ENCODE measurements around the gene SLC27A1. TPM values are rescaled to one million over a fixed set of nuclear protein-coding genes. Genes with fewer than 3 reads are reported as not detected.
A peak's percentile ranks its signal among the peaks of the same experiment; 100 is the strongest.

The SLC27A1 gene
- total and polyA plus RNA-seq, 3 donors from 2014 or later, result 25.9 to 105 (median 92.8) TPM

GRCh38 chr19:17441241-17442021 is 28.9 kb upstream of the SLC27A1 start:
- Histone ChIP-seq H3K27me3 (no peaks in the 10 kb centered on the region), H3K36me3 (ENCODE audit: low read depth, missing control alignments) (no peaks in the 10 kb centered on the region), H3K4me3 (no peak overlapping the region), H3K27ac (no peak overlapping the region), H3K9me3 (no peaks in the 10 kb centered on the region), H3K4me1 (no peaks in the 10 kb centered on the region)
- peak; percentile 43 for DNase-seq
- TF ChIP-seq, protein P1, sequence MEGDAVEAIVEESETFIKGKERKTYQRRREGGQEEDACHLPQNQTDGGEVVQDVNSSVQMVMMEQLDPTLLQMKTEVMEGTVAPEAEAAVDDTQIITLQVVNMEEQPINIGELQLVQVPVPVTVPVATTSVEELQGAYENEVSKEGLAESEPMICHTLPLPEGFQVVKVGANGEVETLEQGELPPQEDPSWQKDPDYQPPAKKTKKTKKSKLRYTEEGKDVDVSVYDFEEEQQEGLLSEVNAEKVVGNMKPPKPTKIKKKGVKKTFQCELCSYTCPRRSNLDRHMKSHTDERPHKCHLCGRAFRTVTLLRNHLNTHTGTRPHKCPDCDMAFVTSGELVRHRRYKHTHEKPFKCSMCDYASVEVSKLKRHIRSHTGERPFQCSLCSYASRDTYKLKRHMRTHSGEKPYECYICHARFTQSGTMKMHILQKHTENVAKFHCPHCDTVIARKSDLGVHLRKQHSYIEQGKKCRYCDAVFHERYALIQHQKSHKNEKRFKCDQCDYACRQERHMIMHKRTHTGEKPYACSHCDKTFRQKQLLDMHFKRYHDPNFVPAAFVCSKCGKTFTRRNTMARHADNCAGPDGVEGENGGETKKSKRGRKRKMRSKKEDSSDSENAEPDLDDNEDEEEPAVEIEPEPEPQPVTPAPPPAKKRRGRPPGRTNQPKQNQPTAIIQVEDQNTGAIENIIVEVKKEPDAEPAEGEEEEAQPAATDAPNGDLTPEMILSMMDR (IDR thresholded peaks at IDR 0.05), result peak in 1 of 3 experiments; percentile 18
- TF ChIP-seq POLR2A (IDR thresholded peaks at IDR 0.05), result no peak
- WGBS, 2 donors, result 27 to 55% methylated on average over 8 of the region's 8 CpGs
- intact Hi-C loops (cut with DNase I; ENCODE audit: low total_unique reads), result no loop called here

DNA sequence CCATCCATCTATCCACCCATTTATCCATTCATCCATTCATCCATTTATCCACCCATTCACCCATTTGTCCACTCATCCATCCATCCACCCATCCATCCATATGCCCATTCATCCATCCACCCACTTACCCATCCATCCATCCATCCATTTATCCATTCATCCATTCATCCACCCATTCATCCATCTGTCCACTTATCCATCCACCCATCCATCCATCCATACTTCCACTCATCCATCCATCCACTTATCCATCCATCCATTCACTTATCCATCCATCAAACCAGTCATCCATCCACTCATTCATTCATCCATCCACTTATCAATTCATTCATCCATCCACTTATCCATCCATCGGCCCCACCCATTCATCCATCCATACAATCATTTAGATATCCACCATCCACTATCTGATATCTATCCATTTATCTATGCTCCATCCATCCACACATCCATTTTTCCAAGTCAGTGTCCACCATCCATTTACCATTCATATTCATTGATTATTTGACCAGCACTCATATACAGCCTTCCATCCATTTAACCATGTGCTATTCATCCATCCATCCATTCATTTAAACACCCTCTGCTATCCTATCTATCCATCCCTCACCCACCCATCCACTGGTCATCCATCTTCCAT is 24.7 kb upstream of the SLC27A1 start:
- no peak overlapping the region for H3K27ac ChIP-seq
- no peaks in the 10 kb centered on the region for H3K9me3 ChIP-seq
- WGBS, 2 donors, result 92 to 97% methylated on average over 1 of the region's 1 CpG
- H3K4me3 ChIP-seq, result no peak overlapping the region
- TF ChIP-seq, protein P1 (IDR thresholded peaks at IDR 0.05), result no peak
- no peak for TF ChIP-seq POLR2A (IDR thresholded peaks at IDR 0.05)
- intact Hi-C loops (cut with DNase I; ENCODE audit: low total_unique reads), result no loop called here
- no peaks in the 10 kb centered on the region for H3K36me3 ChIP-seq (ENCODE audit: low read depth, missing control alignments)
- H3K27me3 ChIP-seq, result no peaks in the 10 kb centered on the region
- H3K4me1 ChIP-seq, result peaks cover 5% of the 10 kb centered on the region
- no peak for DNase-seq

DNA sequence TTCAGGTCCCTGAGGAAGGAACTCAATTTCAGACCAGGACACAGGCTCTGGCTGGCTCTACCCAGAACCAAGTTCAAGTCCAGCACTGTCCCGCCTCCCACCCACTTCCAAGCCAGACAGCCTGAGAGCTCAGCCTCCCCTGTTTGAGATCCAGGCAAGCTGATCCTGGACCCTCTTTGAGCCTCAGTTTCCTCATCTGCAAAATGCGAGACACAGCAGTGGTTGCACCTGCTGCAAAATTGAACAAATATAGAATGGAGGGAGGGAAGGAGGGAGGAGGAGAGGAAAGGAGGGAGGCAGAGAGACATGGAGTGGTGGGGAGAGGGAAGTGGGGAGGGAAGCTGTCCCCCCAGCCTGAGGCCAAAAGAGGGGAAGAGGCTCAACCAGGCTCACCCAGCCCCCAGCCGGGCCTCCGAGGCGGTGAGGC is 22.6 kb upstream of the SLC27A1 start:
- no peaks in the 10 kb centered on the region for H3K27me3 ChIP-seq
- peaks cover 5% of the 10 kb centered on the region for H3K4me1 ChIP-seq
- intact Hi-C loops (cut with DNase I; ENCODE audit: low total_unique reads), result no loop called here
- peak overlapping the region in 1 of 2 donors; percentile 24 for H3K27ac ChIP-seq
- no peaks in the 10 kb centered on the region for H3K36me3 ChIP-seq (ENCODE audit: low read depth, missing control alignments)
- peak overlapping the region in 1 of 2 donors; percentile 41 for H3K4me3 ChIP-seq
- no peak for DNase-seq
- no peaks in the 10 kb centered on the region for H3K9me3 ChIP-seq
- TF ChIP-seq, protein P1 (IDR thresholded peaks at IDR 0.05), result no peak
- TF ChIP-seq POLR2A (IDR thresholded peaks at IDR 0.05), result no peak
- WGBS, 2 donors, result 23 to 24% methylated on average over 5 of the region's 5 CpGs

GRCh38 chr19:17448131-17448967 is 22.0 kb upstream of the SLC27A1 start, which contains the start of gene TMEM221:
TMEM221 (minus strand) TSS chr19:17448668; CDS start chr19:17448462, 206 bp downstream.
- intact Hi-C loops (cut with DNase I; ENCODE audit: low total_unique reads), result no loop called here
- Histone ChIP-seq H3K36me3 (ENCODE audit: low read depth, missing control alignments) (no peaks in the 10 kb centered on the region), H3K27ac (peak within 1 kb of the TSS in 1 of 2 donors; percentile 24), H3K4me1 (peaks cover 5% of the 10 kb centered on the region), H3K4me3 (peak within 1 kb of the TSS; percentile 41 to 64), H3K9me3 (no peaks in the 10 kb centered on the region), H3K27me3 (no peaks in the 10 kb centered on the region)
- 1% methylated on average over 31 to 60 of the region's 81 CpGs for WGBS, 2 donors
- TF ChIP-seq, protein P1 (IDR thresholded peaks at IDR 0.05), result peak in 2 of 3 experiments; percentile 35 to 54
- no peak for TF ChIP-seq POLR2A (IDR thresholded peaks at IDR 0.05)
- peak; percentile 54 for DNase-seq
